ENCODE data around the gene USP3.

Gene USP3, protein sequence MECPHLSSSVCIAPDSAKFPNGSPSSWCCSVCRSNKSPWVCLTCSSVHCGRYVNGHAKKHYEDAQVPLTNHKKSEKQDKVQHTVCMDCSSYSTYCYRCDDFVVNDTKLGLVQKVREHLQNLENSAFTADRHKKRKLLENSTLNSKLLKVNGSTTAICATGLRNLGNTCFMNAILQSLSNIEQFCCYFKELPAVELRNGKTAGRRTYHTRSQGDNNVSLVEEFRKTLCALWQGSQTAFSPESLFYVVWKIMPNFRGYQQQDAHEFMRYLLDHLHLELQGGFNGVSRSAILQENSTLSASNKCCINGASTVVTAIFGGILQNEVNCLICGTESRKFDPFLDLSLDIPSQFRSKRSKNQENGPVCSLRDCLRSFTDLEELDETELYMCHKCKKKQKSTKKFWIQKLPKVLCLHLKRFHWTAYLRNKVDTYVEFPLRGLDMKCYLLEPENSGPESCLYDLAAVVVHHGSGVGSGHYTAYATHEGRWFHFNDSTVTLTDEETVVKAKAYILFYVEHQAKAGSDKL

DNA sequence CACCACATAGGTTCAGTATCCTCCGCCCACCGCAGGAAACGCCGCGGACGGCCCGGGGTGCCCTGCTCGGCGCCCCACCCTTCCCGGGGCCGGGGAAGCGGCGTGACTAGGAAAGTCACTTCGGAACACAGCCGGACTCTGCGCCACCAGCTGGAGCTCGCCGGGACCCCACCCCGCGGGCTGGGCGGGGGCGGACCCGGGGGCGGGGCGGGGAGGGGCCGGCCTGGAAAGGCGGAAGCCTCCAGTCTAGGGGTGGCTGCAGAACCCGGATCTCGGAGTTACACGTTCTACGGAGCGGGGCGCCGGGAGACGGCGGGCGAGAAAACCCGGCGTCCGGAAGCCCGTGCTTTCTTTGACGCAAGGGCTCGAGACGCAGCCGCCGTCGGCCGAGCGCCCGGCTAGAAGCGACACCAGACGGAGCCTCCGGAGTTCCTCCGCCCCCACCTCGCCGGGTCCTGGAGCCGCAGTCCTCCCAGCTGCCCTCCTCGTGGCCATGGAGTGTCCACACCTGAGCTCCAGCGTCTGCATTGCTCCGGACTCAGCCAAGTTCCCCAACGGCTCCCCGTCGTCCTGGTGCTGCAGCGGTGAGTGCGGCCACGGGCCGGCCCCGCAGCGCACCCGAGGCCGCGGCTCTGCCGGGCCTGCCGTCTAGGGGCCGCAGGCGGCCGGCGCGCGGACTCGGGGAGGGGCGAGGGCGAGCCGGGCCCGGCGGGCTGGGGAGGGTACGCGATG lies at the start of gene USP3:
USP3 (plus strand) TSS at position 347 of the 732 bp plus-strand sequence; CDS start at position 494, 147 bp downstream.
- DNase-seq, result peak; percentile 96

DNA sequence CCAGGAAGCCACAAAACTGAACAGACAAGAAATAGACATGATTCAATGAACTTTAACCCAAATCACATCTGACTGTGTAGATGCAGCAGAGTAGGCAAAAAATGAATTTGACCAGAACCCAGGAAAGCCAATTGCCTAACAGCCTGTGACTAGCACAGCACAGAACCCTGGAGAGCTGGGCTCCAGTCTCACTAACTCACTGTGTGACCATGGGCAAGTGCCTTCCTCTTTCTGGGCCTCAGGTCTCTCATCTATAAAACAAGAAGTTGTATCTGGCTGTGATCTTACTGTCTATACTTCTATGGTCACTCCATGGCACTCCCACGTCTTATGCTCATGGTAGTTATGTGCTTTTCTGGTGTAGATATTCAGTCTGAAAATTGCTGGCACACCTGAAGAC lies 48.1 kb upstream of the USP3 start:
- no peak for DNase-seq

DNA sequence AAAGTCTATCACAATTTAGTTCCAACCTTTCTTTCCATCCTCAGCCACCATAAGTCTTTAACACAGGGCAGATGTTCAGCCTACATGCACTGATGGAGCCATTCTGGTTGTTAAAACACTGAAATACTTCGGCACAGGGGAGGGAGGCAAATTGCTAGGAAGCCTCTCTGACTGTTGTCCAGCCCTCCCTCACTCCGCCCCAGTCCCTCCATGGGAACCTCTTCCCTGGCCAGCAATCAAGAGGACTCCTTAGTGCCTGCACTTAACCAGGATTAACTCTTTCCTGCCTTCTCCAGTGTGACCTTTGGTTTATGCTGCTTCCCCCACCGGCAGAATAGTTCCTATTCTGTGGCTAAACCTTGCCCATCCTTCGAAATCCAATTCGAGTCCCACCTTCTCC lies 47.0 kb upstream of the USP3 start:
- DNase-seq, result no peak

DNA sequence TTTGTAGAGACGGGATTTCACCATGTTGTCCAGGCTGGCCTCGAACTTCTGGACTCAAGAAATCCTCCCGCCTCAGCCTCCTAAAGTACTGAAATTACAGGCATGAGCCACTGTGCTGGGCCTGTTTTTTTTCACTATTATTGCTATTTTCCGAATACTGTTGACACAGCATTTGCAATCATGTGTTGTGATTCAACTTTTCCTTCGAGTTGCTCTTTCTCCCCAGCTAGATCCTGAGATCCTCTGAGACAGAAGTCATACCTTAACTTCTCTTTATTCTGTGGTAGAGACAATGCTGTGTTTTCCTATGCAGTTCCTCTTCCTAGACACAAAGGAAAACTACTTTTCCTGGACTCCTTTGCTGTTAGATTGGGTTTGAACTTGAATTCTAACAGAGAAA lies 46.4 kb upstream of the USP3 start:
- DNase-seq, result no peak

DNA sequence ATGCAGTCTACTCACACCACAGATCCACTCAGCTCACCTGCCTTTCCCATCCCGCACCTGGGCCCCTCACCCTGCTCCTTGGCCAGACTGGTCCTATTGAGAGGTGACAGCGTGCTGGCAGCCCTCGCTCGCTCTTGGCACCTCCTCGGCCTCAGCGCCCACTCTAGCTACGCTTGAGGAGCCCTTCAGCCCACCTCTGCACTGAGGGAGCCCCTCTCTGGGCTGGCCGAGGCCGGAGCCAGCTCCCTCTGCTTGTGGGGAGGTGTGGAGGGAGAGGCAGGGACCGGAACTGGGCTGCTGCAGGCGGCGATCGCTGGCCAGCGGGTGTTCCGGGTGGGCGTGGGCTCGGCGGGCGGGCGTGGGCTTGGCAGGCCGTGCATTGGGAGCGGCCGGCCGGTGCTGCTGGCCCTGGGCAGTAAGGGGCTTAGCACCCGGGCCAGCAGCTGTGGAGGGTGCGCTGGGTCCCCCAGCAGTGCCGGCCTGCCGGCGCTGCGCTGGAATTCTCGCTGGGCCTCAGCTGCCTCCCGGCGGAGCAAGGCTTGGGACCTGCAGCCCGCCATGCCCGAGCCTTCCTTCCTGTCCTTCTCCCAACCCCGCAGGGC lies 45.5 kb upstream of the USP3 start:
- DNase-seq, result no peak

DNA sequence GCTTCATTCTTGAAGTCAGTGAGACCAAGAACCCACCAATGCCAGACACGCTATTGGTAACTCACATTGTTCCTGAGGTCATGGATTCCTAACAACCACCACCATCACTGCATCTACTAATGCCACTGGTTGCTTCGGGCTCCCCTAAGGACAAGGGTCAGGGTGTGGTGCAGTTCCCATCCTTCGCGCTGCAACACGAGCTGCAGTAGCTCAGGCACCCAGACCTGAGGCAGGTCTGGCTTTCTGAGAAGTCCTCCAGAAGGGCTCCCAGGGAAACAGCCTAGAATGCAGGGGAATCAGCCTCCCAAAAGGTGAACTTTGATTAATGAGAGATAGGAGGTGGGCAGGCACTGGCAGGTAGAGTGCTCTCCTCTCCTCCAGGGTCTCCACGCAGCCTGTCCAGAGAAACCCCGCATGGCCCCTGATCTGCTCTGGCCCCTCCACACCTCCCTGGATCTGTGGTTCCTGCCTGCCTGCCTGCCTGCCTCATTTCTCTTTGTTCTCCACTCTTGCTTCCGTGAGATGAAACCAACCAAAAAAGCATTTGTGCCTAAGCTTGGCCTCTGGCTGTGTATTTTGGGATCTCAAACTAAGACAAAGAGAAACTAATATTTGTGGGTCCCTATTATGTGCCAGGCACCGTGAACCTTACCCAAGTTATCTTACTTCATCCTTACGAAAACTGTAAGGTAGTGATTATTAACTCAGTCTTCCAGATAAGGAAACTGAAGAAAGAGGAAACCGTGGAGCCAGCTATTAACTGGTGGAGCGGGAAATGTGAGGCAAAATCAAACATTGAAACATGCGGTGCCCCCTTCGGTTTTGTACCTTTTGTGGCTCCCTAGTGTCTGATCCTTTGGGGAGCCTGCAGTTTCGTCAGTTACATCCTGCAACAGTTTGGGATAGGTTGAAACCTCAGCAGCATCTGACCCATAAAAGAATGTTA lies 43.9 kb upstream of the USP3 start:
- DNase-seq, result no peak

DNA sequence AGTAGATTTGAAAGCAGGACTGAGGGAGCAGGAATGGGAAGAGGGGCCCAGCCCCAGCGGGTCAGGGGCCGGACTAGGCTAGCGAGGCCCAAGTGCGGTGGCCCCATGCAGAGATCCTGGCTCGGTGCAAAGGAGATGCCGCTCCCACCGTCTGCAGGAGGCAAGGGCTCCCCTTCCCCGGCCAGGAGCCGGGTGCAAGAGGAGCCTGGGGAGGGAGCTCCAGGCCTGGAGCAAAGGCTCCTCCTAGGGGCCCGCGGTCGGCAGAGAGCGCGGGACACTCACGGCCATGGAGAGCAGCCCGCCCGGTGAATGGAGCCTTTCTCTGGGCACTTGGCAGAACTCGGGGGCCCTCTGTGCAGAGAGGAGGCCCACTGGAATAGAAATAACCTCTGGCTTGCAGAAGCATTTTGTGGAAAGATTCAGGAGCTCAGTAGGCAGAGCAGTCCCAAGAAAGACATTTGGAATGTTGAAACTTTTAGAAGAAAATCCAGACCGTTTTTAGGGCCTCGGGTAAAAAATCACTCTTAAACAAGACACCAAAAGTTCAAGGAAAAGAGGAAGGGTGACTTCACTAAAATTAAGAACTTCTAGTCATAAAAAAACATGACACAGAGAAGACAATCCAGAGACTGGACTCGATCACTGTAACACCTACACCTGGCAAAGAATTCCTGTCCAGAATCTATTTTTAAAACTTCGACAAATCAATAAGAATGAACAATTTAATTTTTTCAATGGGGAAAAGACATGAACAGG lies 43.0 kb upstream of the USP3 start:
- no peak for DNase-seq

DNA sequence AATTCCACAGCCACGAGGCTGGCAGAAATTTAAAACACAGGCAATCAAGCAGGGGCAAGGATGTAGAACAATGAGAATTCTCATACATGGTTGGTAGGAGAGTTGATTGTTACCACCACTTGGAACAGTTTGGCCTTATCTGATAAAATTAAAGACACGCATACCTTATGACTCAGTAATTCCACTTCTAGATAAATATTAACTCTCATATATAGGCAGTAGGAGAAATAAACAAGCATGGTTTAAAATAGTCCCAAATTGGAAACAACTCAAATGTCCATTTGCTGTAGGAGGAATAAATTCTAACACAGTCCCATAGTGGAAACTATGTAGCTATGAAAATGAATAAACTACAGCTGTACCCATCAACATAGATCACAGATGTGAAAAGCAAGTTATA lies 42.3 kb upstream of the USP3 start:
- no peak for DNase-seq

DNA sequence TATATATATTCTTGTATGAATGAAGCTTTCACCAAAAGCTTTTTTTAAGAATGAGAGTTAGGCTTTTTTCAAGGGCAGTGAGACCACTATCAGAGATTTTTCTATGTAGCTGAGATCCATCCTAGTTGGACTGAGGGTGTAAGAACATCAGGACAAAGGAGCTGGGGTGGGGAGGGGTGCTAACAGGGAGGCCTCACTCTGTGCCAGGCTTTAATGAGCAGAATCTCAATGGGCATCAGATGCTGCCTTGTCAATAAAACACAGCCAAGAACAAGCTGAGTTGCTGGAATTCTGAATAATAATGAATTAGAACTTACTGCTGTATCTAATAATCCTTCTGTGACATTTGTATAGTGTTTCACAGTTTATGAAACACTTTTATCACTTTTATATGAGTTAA lies 41.4 kb upstream of the USP3 start:
- no peak for DNase-seq

DNA sequence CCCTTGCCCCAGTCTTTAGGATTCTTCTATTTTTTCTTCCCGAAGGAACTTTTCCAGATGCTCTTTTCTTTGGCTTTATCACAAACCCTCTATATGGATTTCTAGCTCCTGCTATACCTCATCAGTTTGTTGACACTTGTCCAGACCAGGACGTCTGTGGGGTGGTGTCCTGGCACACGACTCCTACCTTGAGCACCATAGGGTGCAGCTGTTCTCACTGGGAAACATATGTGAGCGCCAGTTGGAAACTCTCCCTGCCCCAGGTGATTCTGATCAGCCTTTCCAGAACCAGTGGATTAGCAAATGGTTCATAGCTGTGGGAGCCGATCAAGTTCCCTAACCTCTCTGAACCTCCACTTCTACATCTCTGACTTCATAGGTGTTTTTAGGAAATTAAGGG lies 40.6 kb upstream of the USP3 start:
- no peak for DNase-seq

DNA sequence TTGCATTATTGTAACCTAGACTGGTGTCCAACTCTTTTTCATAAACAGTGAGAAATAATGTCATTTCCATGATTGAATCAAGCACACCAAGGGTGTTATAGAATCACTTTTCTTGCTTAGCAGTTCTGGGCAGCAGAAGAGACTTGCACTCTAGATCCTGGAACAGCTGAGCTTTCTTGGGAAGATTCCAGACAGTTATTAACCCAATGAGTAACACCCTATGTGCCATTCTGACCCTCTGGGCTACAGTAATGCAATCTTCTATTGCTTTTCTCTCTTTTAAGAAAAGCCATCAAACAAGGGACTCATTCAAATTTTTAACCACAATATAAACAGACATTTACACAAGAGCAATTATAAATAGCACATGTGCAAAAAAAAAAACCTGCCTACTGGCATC lies 39.3 kb upstream of the USP3 start:
- DNase-seq, result no peak

DNA sequence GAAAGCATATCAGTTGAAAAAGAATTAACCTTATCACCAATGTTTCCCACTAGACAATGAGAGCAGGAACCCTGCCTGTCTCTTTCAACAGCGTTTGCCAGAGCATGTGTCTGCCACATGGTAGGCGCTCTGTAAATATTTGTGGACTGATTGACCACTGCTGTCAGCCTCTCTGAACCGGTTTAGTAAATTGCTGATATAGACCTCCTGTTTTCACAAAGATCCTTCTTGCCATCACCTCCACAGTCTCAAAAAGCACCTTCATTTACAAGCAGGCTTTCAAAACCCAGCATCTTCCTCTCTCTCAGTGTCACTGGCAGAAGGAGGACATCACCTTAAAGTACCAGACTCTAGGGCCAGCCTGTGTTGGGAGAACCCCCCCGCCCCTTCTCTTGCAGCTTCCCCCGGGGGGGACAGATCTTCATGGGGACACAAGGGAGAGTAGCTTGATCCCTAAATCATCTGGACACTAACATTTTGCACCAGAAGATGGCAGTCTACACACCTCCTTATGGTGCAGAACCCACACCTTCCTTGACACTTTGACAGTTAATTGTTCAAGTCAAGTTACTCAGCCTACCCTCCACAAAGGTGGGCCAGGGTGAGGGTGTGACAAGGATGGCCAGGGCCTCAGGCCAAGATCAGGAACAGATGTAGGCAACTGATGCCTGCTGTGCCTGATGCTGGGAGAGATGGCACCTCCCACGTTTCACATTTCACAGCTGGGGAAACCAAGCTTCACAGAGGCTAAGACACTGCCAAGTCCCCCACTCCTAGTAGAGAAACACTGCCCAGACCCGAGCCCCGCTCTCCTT lies 37.8 kb upstream of the USP3 start:
- peak; percentile 80 for DNase-seq

DNA sequence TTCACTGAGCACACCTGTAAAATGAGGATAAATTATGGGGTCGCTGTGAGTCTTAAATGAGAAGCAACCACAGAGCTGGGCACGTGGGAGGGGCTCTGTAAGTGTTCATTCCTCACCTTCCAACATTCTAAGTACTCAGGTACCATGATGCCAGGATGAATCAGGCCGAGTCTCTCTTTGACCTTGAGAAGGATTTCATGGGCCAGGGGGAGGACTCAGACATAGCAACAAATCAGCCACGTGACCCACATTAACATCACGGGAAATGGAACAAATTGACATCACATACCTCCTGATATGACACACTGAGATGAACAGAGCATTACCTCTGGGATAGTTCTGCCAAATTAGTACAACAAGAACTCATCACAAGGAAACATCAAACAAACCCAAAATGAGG lies 35.2 kb upstream of the USP3 start:
- peak; percentile 58 for DNase-seq

DNA sequence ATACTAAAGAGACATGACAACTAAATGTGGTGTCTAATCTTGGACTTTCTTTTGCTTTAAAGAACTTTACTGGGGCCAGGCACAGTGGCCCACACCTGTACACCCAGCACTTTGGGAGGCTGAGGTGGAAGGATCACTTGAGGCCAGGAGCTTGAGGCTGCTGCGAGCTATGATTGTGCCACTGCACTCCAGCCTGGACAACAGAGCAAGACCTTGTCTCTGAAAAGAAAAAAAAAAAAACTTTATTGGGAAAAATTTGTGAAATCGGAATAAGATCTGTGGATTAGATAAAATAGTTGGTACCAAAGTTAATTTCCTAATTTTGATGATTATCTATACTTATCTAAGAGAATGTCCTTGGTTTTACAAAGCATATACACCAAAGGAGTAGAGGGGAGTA lies 34.4 kb upstream of the USP3 start:
- DNase-seq, result no peak

DNA sequence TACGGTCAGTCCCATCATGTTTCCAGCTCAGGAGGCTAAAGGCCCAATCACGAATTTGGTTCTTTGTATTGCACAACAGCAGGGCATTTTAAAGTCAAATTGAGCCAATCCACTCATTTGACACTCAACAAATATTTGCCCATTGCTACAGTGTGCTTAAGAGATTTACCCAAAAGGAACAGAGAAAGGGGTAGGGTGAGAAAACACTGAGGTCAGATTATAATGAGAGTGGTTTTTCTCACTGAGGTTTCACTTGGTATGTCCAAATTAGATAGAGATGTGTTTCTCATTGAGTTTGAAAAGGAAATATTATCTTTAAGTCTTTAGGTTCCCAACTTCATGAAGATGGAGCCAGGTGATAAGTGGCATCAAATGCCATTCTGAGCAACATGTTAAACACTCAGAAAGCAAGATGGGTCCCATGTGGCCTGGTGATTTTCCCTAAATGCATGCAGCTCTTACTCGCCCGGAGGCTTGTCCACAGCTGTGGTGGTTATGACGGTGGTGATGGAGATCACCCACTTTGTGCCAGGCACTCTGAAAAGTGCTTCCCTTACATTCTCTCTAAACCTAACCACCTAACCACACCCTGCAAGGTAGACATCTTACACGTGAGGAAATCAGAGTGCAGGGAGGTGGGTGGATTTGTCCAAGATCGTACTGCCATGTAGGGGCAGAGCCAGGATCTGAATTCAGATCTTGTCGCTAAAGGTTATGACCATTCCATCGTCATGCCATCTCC lies 31.2 kb upstream of the USP3 start:
- no peak for DNase-seq

DNA sequence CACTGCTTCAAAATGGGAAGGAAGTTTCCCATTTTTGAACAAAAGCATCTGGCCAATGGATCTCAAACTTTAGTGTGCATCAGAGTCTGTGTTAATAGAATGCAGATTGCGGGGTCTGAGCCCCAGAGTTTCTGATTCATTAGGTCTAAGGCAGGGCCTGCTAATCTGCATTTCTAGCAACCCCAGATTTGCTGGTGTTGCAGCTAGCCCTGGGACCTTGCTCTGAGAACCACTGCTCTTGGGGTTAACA lies 30.7 kb upstream of the USP3 start:
- DNase-seq, result no peak

DNA sequence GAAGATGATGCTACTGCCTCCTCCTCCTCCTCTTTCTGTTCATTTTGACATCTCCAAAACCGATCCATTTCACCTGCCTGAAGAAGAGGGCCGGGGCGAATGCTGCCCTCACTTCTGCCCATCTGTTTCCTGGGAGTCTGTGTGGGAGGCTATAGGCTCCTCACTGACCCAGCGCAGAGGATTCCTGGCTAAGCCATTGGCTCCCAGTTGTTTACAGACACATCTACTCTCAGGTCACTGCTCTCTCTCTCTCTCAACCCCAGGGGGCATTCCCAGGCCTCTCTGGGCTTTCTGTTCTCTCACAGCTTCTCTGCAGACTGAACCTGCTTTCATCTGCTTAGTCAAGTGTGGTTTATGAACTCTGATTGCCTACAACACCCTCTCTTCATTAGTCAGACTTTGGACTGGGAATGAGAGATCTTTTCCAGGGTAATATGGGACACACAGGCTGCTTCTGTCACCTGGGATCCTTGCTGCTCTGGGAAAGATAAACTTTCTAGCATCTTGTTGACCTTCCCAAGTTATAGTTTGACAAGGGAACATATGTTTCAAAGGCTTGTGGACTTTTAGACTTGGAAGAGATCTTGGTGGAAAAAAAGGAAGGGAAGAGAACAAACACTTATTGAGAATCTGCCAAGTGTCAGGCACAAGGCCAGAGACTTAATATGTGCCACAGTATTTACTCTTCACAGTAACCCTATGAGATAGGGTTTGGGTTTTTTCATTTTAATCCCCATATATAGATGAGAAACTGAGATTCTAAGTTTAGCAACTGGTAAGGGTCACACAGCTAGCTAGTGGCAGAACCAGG lies 30.2 kb upstream of the USP3 start:
- peak; percentile 53 for DNase-seq

DNA sequence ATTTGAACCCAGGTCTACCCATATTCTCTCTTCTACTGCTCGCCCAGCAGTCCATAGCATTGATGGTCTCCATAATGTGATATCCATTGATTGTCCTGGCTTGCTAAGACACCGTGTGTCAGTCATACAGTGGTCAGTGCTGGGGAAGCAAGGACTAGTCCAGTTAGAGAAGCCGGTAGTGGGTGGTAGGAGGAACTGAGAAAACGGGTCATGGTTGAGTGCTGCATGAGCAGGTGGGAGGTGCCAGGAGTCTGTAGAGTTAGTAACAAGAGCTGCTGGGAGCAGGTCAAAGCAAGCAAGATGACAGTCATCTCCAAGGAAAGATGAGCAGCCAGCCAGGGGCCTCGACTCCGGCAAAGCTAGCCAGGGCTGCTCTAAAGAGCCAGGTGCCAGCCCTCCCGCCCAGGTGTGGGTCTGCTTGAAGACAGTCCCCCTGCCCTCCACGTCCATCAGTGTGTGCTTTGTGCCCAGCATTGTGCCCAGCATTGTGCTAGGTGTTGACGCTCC lies 29.5 kb upstream of the USP3 start:
- DNase-seq, result no peak

DNA sequence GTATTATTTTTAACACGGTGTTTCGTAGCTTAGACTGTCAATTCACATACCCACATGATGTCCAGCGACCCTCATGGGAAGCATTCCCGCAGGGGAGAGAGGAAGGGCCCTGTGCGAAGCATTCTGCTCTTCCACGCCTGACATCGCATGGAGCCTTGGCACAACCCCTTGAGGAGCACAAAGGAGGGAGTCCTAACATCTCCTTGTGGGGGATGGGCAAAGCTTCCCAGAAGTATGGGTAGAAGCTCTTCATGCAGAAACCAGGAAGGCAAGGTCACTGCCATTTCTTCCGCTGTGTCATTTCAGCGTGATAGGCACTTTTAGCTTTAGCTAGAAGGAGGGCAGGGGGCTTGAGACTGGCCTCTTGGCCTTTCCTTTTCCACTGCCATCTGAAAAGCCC lies 28.7 kb upstream of the USP3 start:
- DNase-seq, result no peak
